Stomach (tissue), 4 donors: Measurements from ENCODE around the gene RAPSN.

ENCODE experiments used
- POLR2A ChIP-seq, 4 donors: fragments of 450-650 bp; IDR thresholded peaks; one replicate each; pipeline ENCODE4 v1.6.1; 2016; ENCODE audit warnings: antibody characterized with exemption in 4 of 4, control low read depth in 2 of 4, mild to moderate bottlenecking in 1 of 4, moderate library complexity in 1 of 4
- POLR2AphosphoS5 ChIP-seq, 3 donors: sonication (generic); formaldehyde crosslinking; IDR thresholded peaks; one replicate each; pipeline ENCODE4 v1.6.1; 2016; ENCODE audit warnings: antibody characterized with exemption in 3 of 3
- TF ChIP-seq, protein P1 (sequence below), 7 experiments: fragments of 450-650 bp in 4 of 7; fragments of 200-600 bp in 3 of 7; sonication (generic) in 3 of 7; IDR thresholded peaks; one replicate each; pipeline ENCODE4 v1.5.1; 2016 to 2019; ENCODE audit warnings: antibody characterized with exemption in 7 of 7, control low read depth in 2 of 7, mild to moderate bottlenecking in 1 of 7

DNA sequence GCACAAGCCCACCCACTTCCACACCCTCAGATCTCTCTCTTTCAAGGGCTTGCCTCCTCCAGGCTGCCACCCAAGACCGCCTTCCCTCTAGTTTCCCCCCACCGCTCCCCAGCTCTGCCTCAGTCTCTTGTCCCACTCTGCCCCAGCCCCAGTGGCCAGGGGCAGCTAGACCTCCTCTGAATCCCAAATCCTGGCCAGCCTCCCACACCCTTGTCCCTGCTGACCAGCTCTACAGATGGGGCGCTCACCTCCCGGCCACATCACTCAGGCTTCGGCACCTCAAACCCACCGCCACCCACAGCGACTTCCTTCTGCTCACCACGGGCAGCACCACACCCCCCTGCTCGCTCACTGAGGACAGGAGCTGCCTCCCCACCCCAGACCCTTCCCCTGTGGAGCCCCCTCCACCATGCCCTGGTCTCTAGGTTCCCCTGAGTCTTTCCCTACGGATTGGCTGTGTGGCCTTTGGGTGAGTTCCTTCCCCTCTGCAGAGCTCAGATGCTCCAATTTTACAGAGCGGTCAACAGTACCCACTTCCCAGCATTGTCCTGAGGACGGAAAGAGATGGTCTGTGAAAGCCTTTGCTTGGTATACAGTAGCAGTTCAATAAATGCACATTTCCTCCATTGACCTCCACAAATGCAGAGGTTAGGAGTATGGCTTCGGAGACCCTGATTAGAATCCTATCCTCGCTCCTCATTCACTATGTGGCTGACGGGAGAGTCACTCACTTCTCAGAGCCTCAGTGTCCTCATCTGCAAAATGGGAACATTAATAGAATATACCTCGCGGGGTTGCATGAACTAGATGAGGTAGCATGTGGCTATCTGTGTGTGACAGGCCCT, 59.1 kb downstream of the RAPSN start:
- TF ChIP-seq, protein P1, sequence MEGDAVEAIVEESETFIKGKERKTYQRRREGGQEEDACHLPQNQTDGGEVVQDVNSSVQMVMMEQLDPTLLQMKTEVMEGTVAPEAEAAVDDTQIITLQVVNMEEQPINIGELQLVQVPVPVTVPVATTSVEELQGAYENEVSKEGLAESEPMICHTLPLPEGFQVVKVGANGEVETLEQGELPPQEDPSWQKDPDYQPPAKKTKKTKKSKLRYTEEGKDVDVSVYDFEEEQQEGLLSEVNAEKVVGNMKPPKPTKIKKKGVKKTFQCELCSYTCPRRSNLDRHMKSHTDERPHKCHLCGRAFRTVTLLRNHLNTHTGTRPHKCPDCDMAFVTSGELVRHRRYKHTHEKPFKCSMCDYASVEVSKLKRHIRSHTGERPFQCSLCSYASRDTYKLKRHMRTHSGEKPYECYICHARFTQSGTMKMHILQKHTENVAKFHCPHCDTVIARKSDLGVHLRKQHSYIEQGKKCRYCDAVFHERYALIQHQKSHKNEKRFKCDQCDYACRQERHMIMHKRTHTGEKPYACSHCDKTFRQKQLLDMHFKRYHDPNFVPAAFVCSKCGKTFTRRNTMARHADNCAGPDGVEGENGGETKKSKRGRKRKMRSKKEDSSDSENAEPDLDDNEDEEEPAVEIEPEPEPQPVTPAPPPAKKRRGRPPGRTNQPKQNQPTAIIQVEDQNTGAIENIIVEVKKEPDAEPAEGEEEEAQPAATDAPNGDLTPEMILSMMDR (IDR thresholded peaks at IDR 0.05), result no peak
- TF ChIP-seq POLR2A (IDR thresholded peaks at IDR 0.05) (no peak), POLR2AphosphoS5 (IDR thresholded peaks at IDR 0.05) (no peak)
